ENCODE measurements around the gene EIF4G3. TPM values are rescaled to one million over a fixed set of nuclear protein-coding genes. Genes with fewer than 3 reads are reported as not detected.
"Not testable (repeated sequence)": the region's sequence is repeated elsewhere in the genome, so short reads cannot be mapped to it uniquely, and the experiment has no call there.

EIF4G3 gene
- total RNA-seq, 1 donor from 2014 or later = 50.5 TPM

- DNase-seq (ENCODE audit: low spot score in 2 of 2) = no peak
- FAIRE-seq = no peak
These were observed 18.8 kb downstream of the EIF4G3 start for GRCh38 chr1:21157868-21158267.

- FAIRE-seq = no peak
- DNase-seq (ENCODE audit: low spot score in 2 of 2) = no peak
These were observed 19.6 kb downstream of the EIF4G3 start for GRCh38 chr1:21157054-21157453.

- FAIRE-seq (no peak), DNase-seq (ENCODE audit: low spot score in 2 of 2) (no peak)
These were observed 20.7 kb downstream of the EIF4G3 start for GRCh38 chr1:21156019-21156418.

- no peak for FAIRE-seq
These were observed 22.0 kb downstream of the EIF4G3 start for GRCh38 chr1:21154717-21155116.

GRCh38 chr1:21153388-21153787, 23.3 kb downstream of the EIF4G3 start:
- FAIRE-seq = no peak
- no peak for DNase-seq (ENCODE audit: low spot score in 2 of 2)

More at GRCh38 chr1:21154717-21155116, 22.0 kb downstream of the EIF4G3 start:
- DNase-seq (ENCODE audit: low spot score in 2 of 2) = no peak

GRCh38 chr1:21152423-21153100, 24.1 kb downstream of the EIF4G3 start:
- no peak for DNase-seq (ENCODE audit: low spot score in 2 of 2)
- FAIRE-seq = no peak

- FAIRE-seq = no peak
- DNase-seq (ENCODE audit: low spot score in 2 of 2) = no peak
These were observed 26.8 kb downstream of the EIF4G3 start for GRCh38 chr1:21149855-21150432.

GRCh38 chr1:21149430-21149854, 27.3 kb downstream of the EIF4G3 start:
- FAIRE-seq (no peak), DNase-seq (ENCODE audit: low spot score in 2 of 2) (peak in 1 of 2 donors; percentile 30)

- no peak for FAIRE-seq
- DNase-seq (ENCODE audit: low spot score in 2 of 2) = no peak
These were observed 32.9 kb downstream of the EIF4G3 start for GRCh38 chr1:21143752-21144151.

GRCh38 chr1:21143138-21143537, 33.6 kb downstream of the EIF4G3 start:
- FAIRE-seq (no peak), DNase-seq (ENCODE audit: low spot score in 2 of 2) (no peak)

GRCh38 chr1:21141030-21141429, 35.7 kb downstream of the EIF4G3 start:
- FAIRE-seq (no peak), DNase-seq (ENCODE audit: low spot score in 2 of 2) (no peak)

- DNase-seq (ENCODE audit: low spot score in 2 of 2) = no peak
- FAIRE-seq = no peak
These were observed 37.1 kb downstream of the EIF4G3 start for GRCh38 chr1:21139601-21140000.

GRCh38 chr1:21136344-21136743, 40.4 kb downstream of the EIF4G3 start:
- FAIRE-seq; DNase-seq (ENCODE audit: low spot score in 2 of 2): not testable (repeated sequence)

GRCh38 chr1:21131200-21131599, 45.5 kb downstream of the EIF4G3 start:
- no peak for FAIRE-seq
- DNase-seq (ENCODE audit: low spot score in 2 of 2) = no peak

GRCh38 chr1:21129407-21129806, 47.3 kb downstream of the EIF4G3 start:
- DNase-seq (ENCODE audit: low spot score in 2 of 2) (no peak), FAIRE-seq (no peak)

GRCh38 chr1:21126324-21126723, 50.4 kb downstream of the EIF4G3 start:
- DNase-seq (ENCODE audit: low spot score in 2 of 2) (no peak), FAIRE-seq (no peak)

GRCh38 chr1:21124846-21125245, 51.9 kb downstream of the EIF4G3 start:
- DNase-seq (ENCODE audit: low spot score in 2 of 2) (no peak), FAIRE-seq (no peak)

GRCh38 chr1:21123287-21123948, 53.3 kb downstream of the EIF4G3 start:
- DNase-seq (ENCODE audit: low spot score in 2 of 2) = no peak
- no peak for FAIRE-seq

GRCh38 chr1:21121764-21122471, 54.8 kb downstream of the EIF4G3 start:
- no peak for FAIRE-seq

GRCh38 chr1:21118167-21118566, 58.5 kb downstream of the EIF4G3 start:
- DNase-seq (ENCODE audit: low spot score in 2 of 2) = no peak
- no peak for FAIRE-seq

More at GRCh38 chr1:21121764-21122471, 54.8 kb downstream of the EIF4G3 start:
- no peak for DNase-seq (ENCODE audit: low spot score in 2 of 2)

- peak; percentile 21 to 29 for DNase-seq (ENCODE audit: low spot score in 2 of 2)
- FAIRE-seq = peak; percentile 69
These were observed 59.1 kb downstream of the EIF4G3 start for GRCh38 chr1:21117597-21118001.

Measured in frontal cortex (tissue), 4 donors.